ENCODE measurements around the gene NXNL1. TPM values are rescaled to one million over a fixed set of nuclear protein-coding genes. Genes with fewer than 3 reads are reported as not detected.

Gene NXNL1
- total and polyA plus RNA-seq, 9 of the 15 experiments (the other 6 are each of a cell fraction or from before 2014, with no cell fraction given) = not detected

GRCh38 chr19:17473041-17473440, 12.3 kb upstream of the NXNL1 start (continued):
- TF ChIP-seq CGGBP1 (CRISPR knock-in tag; IDR thresholded peaks at IDR 0.05) (no peak), THRB (CRISPR knock-in tag; conservative IDR thresholded peaks at IDR 0.05) (no peak), ATF4 (CRISPR knock-in tag; IDR thresholded peaks at IDR 0.05) (no peak), FOS (IDR thresholded peaks at IDR 0.05; ENCODE audit: extremely low read depth, insufficient read length) (peak; percentile 75), MAX (CRISPR knock-in tag; IDR thresholded peaks at IDR 0.05) (no peak), SIRT6 (IDR thresholded peaks at IDR 0.05; ENCODE audit: low read depth, low read length) (no peak), ZNF311 (CRISPR knock-in tag; IDR thresholded peaks at IDR 0.05) (no peak), CBFA2T3 (IDR thresholded peaks at IDR 0.05) (peak; percentile 70), ESRRA (IDR thresholded peaks at IDR 0.05; ENCODE audit: borderline replicate concordance, low read depth) (no peak), CBX1 (IDR thresholded peaks at IDR 0.05; ENCODE audit: low read depth) (no peak), ARID3A (IDR thresholded peaks at IDR 0.05; ENCODE audit: borderline replicate concordance, low read depth, low read length) (peak; percentile 46; the same call in 1 of the 2 replicates), SRSF9 (IDR thresholded peaks at IDR 0.05; ENCODE audit: borderline replicate concordance, low read depth, low read length) (no peak), NR2C2 (CRISPR knock-in tag; IDR thresholded peaks at IDR 0.05) (no peak), NR2C2 (tag; IDR thresholded peaks at IDR 0.05) (no peak), ETS2 (tag; IDR thresholded peaks at IDR 0.05; ENCODE audit: borderline replicate concordance, poor library complexity, severe bottlenecking) (no peak), STAT5B (CRISPR knock-in tag; IDR thresholded peaks at IDR 0.05) (no peak), SAFB (IDR thresholded peaks at IDR 0.05; ENCODE audit: borderline replicate concordance, low read depth, low read length) (no peak), ETV1 (tag; conservative IDR thresholded peaks at IDR 0.05; ENCODE audit: low read depth) (no peak), ZKSCAN8 (CRISPR knock-in tag; IDR thresholded peaks at IDR 0.05) (no peak), TRIM24 (IDR thresholded peaks at IDR 0.05) (peak; percentile 18 to 46; a peak in 1 of 4 replicates), CBX8 (IDR thresholded peaks at IDR 0.05; ENCODE audit: borderline replicate concordance, extremely low read depth, low read depth, low read length, poor library complexity, severe bottlenecking) (no peak), TFAM (CRISPR knock-in tag; conservative IDR thresholded peaks at IDR 0.05) (no peak)
